ENCODE results near the gene OBSCN. TPM values are rescaled to one million over a fixed set of nuclear protein-coding genes. Genes with fewer than 3 reads are reported as not detected.

Gene OBSCN
- total RNA-seq, 2 experiments from 2014 or later = 80.8 to 82.2 TPM

GRCh38 chr1:228198977-228199590 lies 8.8 kb upstream of the OBSCN start:
- Mint-ChIP-seq H3K36me3 (ENCODE audit: low read depth) (peaks cover 19% of the 10 kb centered on the region), H3K27me3 (peaks cover 20% of the 10 kb centered on the region), H3K4me3 (no peak overlapping the region), H3K9me3 (peaks cover 10% of the 10 kb centered on the region), H3K27ac (no peak overlapping the region), H3K4me1 (ENCODE audit: low read depth) (no peaks in the 10 kb centered on the region)
- Histone ChIP-seq H3K36me3 (ENCODE audit: insufficient read depth, low read length) (no peaks in the 10 kb centered on the region), H3K4me1 (ENCODE audit: insufficient read depth, low read length) (no peaks in the 10 kb centered on the region), H3K9me3 (ENCODE audit: control insufficient read depth in 1 of 2, insufficient read depth in 1 of 2, low read length in 2 of 2) (peaks cover 6 to 18% of the 10 kb centered on the region in 2 experiments), H3K27ac (ENCODE audit: low read depth in 1 of 2, low read length in 2 of 2) (no peak overlapping the region), H3K4me3 (ENCODE audit: low read length) (no peak overlapping the region), H3K27me3 (ENCODE audit: control insufficient read depth in 1 of 2, insufficient read depth in 2 of 2, low read length in 2 of 2) (no peaks in the 10 kb centered on the region)
- DNase-seq (no peak), ATAC-seq (ENCODE audit: poor library complexity) (no peak)
- intact Hi-C loops (cut with DNase I, micrococcal nuclease) = no loop called here
- TF ChIP-seq, protein P1, sequence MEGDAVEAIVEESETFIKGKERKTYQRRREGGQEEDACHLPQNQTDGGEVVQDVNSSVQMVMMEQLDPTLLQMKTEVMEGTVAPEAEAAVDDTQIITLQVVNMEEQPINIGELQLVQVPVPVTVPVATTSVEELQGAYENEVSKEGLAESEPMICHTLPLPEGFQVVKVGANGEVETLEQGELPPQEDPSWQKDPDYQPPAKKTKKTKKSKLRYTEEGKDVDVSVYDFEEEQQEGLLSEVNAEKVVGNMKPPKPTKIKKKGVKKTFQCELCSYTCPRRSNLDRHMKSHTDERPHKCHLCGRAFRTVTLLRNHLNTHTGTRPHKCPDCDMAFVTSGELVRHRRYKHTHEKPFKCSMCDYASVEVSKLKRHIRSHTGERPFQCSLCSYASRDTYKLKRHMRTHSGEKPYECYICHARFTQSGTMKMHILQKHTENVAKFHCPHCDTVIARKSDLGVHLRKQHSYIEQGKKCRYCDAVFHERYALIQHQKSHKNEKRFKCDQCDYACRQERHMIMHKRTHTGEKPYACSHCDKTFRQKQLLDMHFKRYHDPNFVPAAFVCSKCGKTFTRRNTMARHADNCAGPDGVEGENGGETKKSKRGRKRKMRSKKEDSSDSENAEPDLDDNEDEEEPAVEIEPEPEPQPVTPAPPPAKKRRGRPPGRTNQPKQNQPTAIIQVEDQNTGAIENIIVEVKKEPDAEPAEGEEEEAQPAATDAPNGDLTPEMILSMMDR (IDR thresholded peaks at IDR 0.05) = no peak
- ChIA-PET POLR2A (no interaction called here), CTCF (no interaction called here)

DNA sequence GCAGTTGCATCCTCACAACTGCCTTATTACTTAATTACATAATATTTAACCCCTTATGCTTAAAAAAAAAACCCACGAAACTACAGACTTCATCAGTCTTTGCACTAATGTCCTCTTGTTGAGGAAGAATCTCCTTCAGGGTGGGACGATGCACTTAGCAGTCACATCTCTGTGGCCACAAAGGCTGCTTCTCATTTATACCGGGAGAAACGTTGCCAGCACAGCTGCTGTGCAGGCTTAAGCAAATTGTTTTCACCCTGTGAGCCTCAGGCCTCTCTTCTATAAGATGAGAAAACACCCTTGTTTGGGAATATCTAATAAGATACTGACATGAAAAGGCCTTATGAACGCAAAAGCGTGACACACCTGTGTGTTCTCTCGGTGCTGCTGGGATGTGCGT lies 2.9 kb upstream of the OBSCN start:
- no peak for ATAC-seq (ENCODE audit: poor library complexity)
- Mint-ChIP-seq H3K9me3 (no peaks in the 10 kb centered on the region), H3K36me3 (ENCODE audit: low read depth) (no peaks in the 10 kb centered on the region), H3K4me1 (ENCODE audit: low read depth) (no peaks in the 10 kb centered on the region), H3K4me3 (no peak overlapping the region), H3K27me3 (peaks cover 29% of the 10 kb centered on the region), H3K27ac (no peak overlapping the region)
- no peak overlapping the region for H3K4me3 ChIP-seq (ENCODE audit: low read length)
- TF ChIP-seq, protein P1 (IDR thresholded peaks at IDR 0.05) = no peak
- intact Hi-C loops (cut with DNase I, micrococcal nuclease) = no loop called here
- CTCF ChIA-PET = no interaction called here
- no peaks in the 10 kb centered on the region for H3K36me3 ChIP-seq (ENCODE audit: insufficient read depth, low read length)
- H3K4me1 ChIP-seq (ENCODE audit: insufficient read depth, low read length) = no peaks in the 10 kb centered on the region
- peaks cover 0 to 3% of the 10 kb centered on the region in 2 experiments for H3K9me3 ChIP-seq (ENCODE audit: control insufficient read depth in 1 of 2, insufficient read depth in 1 of 2, low read length in 2 of 2)
- no peak for DNase-seq
- peaks cover 0 to 5% of the 10 kb centered on the region in 2 experiments for H3K27me3 ChIP-seq (ENCODE audit: control insufficient read depth in 1 of 2, insufficient read depth in 2 of 2, low read length in 2 of 2)
- POLR2A ChIA-PET = interaction anchor here (1.2 kb wide), 1 partner anchor 71 kb away, joined by 3 read pairs; no protein-coding TSS in a partner anchor
- H3K27ac ChIP-seq (ENCODE audit: low read depth in 1 of 2, low read length in 2 of 2) = no peak overlapping the region

- CTCF ChIA-PET = no interaction called here
- Histone ChIP-seq H3K27me3 (ENCODE audit: control insufficient read depth in 1 of 2, insufficient read depth in 2 of 2, low read length in 2 of 2) (peaks cover 0 to 5% of the 10 kb centered on the region in 2 experiments), H3K9me3 (ENCODE audit: control insufficient read depth in 1 of 2, insufficient read depth in 1 of 2, low read length in 2 of 2) (no peaks in the 10 kb centered on the region), H3K4me1 (ENCODE audit: insufficient read depth, low read length) (no peaks in the 10 kb centered on the region), H3K27ac (ENCODE audit: low read depth in 1 of 2, low read length in 2 of 2) (no peak overlapping the region), H3K36me3 (ENCODE audit: insufficient read depth, low read length) (no peaks in the 10 kb centered on the region), H3K4me3 (ENCODE audit: low read length) (no peak overlapping the region)
- no peaks in the 10 kb centered on the region for H3K9me3 Mint-ChIP-seq
- TF ChIP-seq, protein P1 (IDR thresholded peaks at IDR 0.05) = no peak
- DNase-seq (no peak), ATAC-seq (ENCODE audit: poor library complexity) (no peak)
- H3K4me3 Mint-ChIP-seq = no peak overlapping the region
- no peak overlapping the region for H3K27ac Mint-ChIP-seq
- H3K27me3 Mint-ChIP-seq = peaks cover 29% of the 10 kb centered on the region
- H3K36me3 Mint-ChIP-seq (ENCODE audit: low read depth) = no peaks in the 10 kb centered on the region
- H3K4me1 Mint-ChIP-seq (ENCODE audit: low read depth) = no peaks in the 10 kb centered on the region
- intact Hi-C loops (cut with DNase I, micrococcal nuclease) = no loop called here
- POLR2A ChIA-PET = interaction anchor here (1.2 kb wide), 1 partner anchor 70 kb away, joined by 3 read pairs; no protein-coding TSS in a partner anchor
Observed at GRCh38 chr1:228205526-228206436, 2.1 kb upstream of the OBSCN start.
